Thyroid gland (tissue), 4 donors: Measurements from ENCODE around the gene PSAP.

Experiments
- CTCF ChIP-seq, 6 experiments: fragments of 200-600 bp in 3 of 6; fragments of 450-650 bp in 3 of 6; sonication (generic) in 3 of 6; IDR thresholded peaks; one replicate each; pipeline ENCODE4 v1.5.1; 2016 to 2019; ENCODE audit warnings: antibody characterized with exemption in 6 of 6, mild to moderate bottlenecking in 2 of 6, inconsistent platforms in 1 of 6, moderate library complexity in 1 of 6
- POLR2A ChIP-seq, 2 donors: fragments of 450-650 bp; IDR thresholded peaks; one replicate each; pipeline ENCODE4 v1.6.1; 2017; ENCODE audit warnings: antibody characterized with exemption in 2 of 2, mild to moderate bottlenecking in 2 of 2, moderate library complexity in 1 of 2

- TF ChIP-seq CTCF (IDR thresholded peaks at IDR 0.05) (no peak), POLR2A (IDR thresholded peaks at IDR 0.05) (no peak)
Measured at GRCh38 chr10:71887743-71888142, 36.7 kb upstream of the PSAP start.
